HG02973 (cell line): ENCODE results near the gene HS1BP3.

Experiments used
- ATAC-seq: cut with Tn5 transposase; IDR thresholded peaks from one replicate; pipeline ENCODE4 v1.9.1; 2021; ENCODE audit warnings: moderate library complexity; ENCODE audit not compliant: unreplicated experiment

Gene HS1BP3

GRCh38 chr2:20650877-20651730 is at the start of gene HS1BP3:
Gene HS1BP3, minus strand, starts transcription at chr2:20651098. Its CDS starts 35 bp downstream, at chr2:20651063.
- ATAC-seq: peak; percentile 96

DNA sequence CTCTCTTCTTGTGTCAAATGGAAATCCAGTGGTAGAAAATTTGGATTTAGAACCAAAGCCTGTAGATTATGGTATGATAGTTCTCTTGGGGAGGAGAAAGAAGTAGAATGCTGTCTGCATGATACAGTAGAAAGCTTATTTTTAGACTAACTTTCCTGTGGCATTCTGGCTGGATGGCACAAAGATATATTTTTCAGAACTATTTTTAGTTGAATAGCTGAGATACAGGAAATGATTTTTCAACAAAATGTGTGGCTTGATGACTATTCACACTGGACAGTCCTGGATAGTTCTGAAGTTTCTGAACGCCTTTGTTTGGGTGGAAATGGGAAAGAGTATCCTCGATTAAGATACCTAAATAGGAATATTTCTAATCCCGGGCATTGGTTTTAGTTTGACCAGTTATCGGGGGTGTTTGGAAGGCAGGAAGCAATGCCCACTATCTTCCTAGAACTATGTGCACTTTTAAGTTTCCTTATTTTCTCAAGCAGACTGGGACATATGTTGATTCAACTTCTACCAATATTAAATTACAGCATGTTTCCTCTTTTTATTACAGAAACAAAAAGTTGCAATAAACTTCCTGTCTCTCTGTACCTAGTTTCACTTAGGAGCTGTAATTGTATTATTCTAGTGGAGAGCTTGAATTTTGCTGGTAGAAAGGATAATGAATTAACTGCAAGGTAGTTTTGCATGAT is 48.2 kb upstream of the HS1BP3 start:
- ATAC-seq: no peak

DNA sequence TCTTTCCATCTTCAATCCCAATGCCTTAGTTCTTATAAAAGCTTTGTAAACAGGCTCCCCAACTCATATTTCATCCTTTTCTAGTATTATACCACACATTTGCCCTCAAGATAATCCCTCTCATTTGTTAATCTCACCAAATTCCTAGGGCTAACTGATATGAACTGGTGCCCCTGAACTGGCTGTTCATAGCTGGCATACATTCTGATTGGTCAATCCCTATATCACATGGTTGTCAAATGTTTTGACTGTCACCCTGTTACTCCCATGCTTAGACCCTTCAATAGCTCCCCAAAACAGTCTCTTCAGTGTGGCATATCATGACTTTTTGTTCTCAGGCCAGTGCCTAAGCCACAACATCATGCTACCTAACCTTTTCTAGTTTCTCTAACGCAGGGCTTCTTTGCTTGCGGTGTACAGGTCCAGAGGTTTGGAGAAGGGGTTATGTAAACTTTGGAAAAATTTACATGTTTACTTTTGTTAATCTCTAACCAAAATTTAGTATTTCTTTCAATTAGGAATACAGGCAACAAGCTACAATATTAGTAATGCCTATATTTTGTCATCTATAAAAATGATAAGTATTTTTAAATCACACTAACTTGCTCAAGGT is 46.5 kb upstream of the HS1BP3 start:
- no peak for ATAC-seq

DNA sequence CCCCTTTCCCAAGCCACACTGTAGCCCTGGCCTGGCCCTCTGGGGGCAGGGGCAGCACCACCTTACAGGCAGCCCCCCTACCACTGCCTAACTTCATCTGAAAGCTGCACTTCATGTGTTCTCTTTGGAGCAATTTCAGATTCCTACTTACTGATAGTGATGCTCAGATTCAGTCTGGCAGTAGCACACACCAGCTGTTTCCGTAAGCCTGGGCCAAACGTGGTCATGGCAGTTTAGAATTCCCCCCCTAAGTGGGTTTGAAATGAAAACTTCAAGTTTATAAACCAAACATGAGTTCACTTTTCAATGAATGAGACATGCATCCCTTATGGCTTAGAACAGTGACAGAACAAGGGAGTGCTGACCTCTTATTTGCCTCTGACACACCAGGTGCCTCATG is 45.5 kb upstream of the HS1BP3 start:
- no peak for ATAC-seq

- no peak for ATAC-seq
Measured at GRCh38 chr2:20693317-20693716, 42.4 kb upstream of the HS1BP3 start.

GRCh38 chr2:20692081-20692480 is 41.2 kb upstream of the HS1BP3 start:
- no peak for ATAC-seq

- ATAC-seq: no peak
Measured at GRCh38 chr2:20691076-20691734, 40.3 kb upstream of the HS1BP3 start.

GRCh38 chr2:20689428-20690264 is 38.7 kb upstream of the HS1BP3 start:
- no peak for ATAC-seq

DNA sequence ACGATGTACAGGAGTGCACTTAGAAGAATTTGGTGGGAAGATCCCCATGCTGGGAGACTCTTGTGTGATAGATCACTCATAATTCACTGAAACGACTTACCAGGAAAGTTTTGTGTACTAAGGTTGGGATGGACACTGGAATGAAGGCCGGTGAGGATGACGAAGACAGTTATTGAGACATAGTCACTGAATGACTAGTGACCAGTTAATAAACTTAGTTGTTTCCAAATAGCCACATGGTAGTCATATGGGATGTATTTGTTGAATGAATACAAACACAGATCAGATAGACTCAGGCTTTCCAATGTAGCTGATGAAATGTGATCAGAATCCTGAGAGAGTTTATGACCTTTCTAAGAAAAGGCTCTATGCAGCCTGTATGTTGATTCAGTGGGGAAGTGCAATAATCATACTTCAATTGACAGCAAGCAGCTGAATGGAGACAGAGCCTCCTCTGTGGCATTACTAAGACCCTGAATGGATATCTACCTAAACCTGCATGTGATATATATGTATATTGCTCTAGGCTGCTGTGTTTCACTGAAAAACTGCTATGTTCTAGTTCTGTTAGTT is 36.4 kb upstream of the HS1BP3 start:
- ATAC-seq: no peak

- no peak for ATAC-seq
Measured at GRCh38 chr2:20684581-20685063, 33.7 kb upstream of the HS1BP3 start.

DNA sequence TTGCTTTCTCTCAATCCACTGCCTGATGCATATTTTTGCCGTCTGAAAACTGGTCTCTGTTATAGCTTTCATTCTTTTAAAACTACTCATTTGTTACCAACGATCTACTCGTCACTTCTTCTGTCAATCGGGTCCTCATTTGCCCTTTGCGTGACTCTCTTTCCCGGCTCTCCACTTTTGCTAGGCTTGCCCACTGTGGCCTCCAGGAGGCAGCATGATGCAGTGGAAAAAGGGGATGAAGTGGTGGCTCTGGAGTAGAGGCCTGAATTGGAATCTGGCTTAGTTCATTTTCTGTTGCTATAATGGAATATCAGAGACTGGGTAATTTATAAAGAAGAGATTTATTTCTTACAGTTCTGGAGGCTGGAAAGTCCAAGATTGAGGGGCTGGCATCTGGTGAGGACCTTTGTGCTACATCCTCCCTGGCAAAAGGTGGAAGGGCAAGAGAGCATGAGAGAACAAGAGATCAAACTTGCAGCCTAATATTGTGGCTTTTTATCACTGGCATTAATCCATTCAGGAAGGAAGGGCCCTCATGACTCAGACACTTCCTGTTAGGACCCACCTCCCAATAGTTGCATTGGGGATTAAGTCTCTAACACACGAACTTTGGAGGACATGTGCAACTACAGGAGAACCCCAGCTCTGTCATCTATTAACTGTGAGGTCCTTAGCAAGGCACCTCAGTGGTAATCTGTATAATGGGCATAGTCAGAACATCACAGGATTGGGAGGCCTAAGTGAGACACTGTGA is 31.4 kb upstream of the HS1BP3 start:
- no peak for ATAC-seq

GRCh38 chr2:20680744-20681375 is 30.0 kb upstream of the HS1BP3 start:
- ATAC-seq: no peak

DNA sequence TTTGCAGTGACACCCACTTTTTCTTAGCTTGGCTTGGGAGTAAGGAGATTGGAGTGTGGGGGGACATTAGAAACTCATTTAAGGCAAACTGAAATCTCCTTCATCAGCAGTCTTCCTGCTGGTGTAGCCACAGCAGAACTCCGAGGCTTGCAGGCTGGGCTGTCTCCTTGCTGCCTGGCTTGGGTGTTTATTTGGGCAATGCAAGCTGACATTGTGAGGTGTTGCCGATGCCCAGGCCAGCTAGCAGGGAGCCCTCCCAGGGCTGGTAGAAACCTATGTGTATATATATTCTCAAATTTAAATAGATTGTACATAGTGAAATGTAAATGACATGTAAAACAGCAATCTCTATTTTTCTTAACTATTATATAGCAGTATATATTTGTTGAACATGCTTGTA is 27.9 kb upstream of the HS1BP3 start:
- no peak for ATAC-seq

GRCh38 chr2:20678086-20678395 is 27.1 kb upstream of the HS1BP3 start:
- ATAC-seq: no peak

- ATAC-seq: no peak
Measured at GRCh38 chr2:20677301-20678085, 26.6 kb upstream of the HS1BP3 start.

DNA sequence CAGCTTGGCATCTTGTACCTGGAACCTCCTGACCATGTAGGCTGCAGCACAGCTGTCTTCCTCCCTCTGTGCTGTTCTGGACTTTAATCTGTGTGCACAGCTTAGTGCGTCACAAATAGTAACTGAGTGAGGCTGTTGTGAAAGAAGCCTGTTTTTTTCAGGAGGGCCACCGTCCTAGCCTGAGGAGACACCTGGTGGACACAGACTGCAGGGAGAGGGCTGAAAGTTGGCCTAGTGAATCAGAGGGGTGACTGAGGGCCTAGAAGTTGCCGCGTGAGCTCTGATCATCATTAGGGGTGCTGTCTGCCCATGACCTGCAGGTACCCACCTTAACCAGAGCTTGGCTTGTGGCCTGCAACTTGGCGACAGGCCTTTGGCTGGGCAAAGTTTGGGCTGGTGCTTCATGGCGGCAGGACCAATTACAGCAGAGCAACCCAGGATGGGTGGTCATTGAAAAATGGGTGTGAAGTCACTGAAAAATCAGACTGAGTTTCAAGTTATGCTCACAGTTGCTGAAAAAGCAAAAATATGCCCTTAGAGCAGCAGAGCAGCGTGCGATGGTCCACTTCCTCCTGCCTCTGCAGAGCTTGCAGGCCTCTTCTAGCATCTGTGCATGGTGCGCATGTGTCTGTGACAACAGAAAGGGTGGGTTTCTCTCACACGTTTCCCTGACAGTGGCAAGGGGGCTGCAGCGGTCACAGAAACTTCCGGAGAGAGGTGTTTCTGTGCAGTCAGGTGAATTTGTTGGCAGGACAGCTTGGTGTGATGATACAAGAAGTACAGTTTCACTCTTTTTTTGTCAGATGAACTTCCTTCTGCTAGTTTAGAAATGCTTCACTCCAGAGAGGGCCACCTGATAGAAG is 25.7 kb upstream of the HS1BP3 start:
- no peak for ATAC-seq

DNA sequence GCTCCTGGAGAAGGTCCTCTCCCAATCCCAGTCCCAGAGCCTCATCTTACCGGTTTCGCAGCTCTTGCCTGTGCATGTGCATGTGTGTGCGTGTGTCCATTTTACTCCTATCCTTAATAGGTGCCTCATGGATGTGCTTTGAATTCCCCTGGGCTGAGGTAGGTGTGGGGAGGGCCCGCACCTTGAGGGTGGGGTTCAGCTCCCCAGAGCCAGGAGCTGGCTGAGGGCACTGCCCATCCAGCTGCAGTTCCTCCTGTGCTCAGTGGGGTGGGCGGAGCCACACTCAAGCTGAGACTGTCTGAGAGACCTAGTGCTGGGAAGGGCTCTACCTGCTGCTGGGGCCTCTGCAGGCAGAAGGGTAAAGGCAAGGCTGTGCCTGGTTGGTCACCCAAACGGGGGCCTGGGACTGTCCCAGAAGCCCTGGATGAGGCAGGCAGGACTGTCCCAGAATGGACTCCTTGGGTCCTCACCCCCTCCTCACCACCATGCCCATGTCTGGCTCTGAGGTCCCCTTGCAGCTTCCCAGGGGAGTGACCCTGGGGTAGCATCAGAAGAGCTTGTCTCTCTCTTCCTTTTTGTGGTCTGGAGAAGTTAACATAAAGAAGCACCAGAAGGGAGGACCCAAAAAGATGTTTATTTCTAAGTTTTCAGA is 24.9 kb upstream of the HS1BP3 start:
- no peak for ATAC-seq
